Measurements from ENCODE around the gene MARCHF10.

The MARCHF10 gene

DNA sequence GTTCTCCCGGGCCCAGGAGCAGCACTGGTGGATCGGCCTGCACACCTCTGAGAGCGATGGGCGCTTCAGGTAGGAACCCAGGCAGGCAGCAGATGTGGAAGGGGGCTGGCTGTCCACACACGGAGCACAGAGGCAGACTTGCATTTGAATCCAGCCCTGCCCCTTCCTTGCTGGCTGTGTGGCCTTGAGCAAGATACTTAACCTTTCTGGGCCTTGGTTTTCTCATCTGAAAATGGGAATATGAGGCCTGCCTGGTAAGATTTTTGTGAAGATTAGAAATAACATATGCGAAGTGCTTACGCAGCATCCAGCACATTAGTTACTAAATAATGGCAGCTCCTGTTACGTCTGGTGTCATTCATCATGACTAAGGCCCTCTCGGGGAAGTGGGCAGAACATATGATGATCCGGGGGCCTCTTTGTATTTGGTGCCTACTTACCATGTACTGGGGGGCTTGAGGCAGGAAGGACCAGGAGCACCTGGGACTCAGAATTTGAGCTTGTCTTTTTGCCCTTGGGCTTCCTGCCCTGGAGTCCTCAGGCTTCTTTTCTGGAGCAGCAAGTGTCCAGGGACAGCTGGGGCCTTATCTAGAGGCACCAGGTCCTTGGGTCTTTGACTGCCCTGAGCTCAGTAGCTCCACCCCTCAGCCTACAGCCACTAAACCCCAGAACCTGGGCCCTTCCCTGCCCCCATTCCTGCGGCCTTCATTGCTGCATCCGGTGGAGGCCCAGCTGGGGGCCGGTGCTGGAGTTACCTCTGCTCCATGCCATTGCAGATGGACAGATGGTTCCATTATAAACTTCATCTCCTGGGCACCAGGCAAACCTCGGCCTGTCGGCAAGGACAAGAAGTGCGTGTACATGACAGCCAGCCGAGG, 126.8 kb downstream of the MARCHF10 start:
- no peak for DNase-seq (ENCODE audit: low read depth in 1 of 2, low spot score in 1 of 2)

DNA sequence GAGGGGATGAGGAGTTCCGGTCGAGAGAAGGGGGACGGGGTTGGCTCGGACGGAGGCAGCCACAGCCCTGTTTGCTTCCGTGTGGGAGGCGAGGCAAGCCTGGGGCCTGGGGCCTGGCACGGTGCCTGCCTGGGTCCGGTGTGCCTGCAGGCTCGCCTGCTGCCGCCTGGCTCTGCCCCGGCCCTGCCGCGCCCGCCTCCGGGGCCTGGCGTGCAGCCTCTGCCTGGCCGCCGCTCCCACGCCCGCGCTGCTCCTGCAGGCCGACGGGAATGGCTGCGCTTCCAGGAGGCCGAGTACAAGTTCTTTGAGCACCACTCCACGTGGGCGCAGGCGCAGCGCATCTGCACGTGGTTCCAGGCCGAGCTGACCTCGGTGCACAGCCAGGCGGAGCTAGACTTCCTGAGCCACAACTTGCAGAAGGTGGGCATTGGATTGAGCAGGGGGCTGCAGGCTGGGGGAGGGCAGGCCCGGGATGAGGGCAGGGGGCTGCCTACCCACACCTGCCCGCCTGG, 127.5 kb downstream of the MARCHF10 start:
- DNase-seq (ENCODE audit: low read depth in 1 of 2, low spot score in 1 of 2), result no peak

DNA sequence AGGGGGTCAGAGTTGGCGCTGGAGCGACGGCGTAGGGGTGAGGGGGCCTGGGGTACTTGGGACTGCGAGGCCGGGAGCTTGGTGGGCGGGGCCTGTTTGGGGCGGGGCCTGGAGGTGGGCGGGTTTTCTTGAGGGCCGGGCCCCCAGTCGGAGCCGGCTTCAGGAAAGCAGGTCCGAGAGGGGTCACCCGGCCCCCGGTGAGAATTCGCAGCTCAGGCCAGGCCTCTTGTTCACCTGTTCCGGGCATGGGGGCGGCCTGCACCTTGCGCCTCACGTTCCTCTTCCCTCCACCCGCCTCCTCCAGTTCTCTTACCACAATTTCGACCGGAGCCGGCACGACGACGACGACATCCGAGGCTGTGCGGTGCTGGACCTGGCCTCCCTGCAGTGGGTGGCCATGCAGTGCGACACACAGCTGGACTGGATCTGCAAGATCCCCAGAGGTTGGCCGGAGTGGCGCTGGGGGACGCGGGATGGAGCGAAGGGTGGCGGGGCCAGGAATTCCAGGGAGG, 128.2 kb downstream of the MARCHF10 start:
- no peak for DNase-seq (ENCODE audit: low read depth in 1 of 2, low spot score in 1 of 2)

DNA sequence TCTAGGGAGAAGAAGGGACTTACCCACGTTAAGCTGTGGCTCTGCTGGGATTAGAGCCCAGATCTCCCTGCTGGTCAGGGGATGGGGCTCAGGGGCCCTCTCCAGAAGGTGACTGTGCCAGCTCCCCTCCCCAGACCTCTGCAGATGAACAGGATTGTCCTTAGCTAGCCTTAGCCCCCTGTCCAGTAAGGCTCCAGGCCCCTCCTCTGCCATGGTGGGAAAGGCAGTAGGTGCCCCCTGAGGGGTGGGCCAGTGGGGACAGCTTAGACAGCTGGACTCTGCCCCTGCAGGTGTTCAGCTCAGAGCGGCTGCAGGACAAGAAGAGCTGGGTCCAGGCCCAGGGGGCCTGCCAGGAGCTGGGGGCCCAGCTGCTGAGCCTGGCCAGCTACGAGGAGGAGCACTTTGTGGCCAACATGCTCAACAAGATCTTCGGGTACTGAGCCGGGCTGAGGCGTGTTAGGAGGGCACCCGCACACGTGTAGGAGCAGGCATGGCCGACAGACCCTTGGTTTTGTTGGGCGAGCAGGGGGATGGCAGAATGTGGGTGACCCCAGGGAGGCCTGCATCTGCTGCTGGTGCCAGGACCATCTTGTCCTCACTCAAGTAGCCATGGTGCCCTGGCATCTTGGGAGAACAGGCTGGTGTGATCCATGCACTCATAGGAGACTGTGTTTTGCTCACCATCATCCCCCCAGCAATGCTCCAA, 129.7 kb downstream of the MARCHF10 start:
- no peak for DNase-seq (ENCODE audit: low read depth in 1 of 2, low spot score in 1 of 2)

DNA sequence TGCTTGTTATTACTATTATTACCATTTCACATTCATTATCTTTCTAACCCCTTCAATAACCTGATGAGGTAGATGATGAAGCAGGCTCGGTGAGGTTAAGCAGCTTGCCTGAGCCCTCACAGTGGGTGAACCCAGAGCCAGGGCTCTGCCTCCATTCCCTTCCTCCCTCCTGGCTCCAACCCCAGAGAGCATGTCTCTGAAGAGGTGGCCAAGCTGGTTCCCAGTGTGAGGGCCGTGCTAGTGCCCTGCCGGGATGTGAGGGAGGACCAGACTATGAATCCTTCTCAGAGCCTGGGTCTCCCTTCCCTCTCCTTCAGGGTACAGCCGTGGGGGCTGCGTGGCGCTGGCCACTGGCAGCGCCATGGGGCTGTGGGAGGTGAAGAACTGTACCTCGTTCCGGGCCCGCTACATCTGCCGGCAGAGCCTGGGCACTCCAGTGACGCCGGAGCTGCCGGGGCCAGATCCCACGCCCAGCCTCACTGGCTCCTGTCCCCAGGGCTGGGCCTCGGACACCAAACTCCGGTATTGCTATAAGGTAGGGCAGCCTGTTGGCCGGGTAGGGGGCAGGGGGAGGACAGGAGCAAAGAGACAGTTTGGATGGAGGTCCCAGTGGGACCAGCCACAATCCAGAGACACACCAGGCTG, 131.0 kb downstream of the MARCHF10 start:
- no peak for DNase-seq (ENCODE audit: low read depth in 1 of 2, low spot score in 1 of 2)

DNA sequence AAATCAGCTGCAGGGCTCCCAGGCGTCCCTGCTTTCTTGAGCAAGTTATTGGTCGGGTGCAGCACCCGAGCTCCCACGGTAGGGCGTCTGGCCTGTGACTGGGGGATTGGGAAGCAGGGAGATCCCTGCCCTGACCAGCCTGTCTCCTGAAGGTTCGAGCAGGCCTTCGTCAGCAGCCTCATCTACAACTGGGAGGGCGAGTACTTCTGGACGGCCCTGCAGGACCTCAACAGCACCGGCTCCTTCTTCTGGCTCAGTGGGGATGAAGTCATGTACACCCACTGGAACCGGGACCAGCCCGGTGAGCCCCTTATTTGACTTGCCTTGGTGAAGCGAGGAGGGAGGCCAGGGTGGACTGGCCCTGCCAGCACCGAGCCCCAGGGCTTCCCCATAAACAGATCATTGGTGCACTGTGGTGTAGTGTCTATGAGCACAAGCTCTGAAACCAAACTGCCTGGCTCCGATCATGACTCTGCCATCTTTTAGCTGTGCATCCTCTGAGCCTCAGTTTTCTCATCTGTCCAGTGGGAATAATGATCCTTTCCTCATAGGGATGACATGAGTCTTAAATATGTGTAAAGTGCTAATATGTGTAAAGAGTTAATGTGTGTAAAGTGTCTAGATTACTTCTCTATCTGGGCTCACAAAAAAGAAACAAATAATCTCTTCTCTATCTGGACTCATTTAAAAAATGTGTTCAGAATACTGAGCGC, 131.7 kb downstream of the MARCHF10 start:
- DNase-seq (ENCODE audit: low read depth in 1 of 2, low spot score in 1 of 2), result no peak

DNA sequence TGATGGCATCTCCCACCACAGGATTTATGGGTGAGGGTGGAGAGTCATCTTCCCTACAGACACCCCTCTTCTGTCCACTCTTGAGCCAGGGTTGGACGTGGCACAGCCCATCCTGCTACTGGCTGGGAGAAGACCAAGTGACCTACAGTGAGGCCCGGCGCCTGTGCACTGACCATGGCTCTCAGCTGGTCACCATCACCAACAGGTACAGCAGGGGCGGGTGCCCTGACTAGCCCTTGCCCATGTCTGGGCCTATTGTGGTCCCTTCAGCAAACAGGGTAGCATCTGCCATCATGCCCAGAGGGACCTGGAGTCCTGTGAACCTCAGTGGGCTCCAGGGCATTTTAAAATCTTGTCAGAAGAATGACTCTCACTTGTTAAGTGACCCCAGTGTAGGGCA, 132.4 kb downstream of the MARCHF10 start:
- DNase-seq (ENCODE audit: low read depth in 1 of 2, low spot score in 1 of 2), result no peak

DNA sequence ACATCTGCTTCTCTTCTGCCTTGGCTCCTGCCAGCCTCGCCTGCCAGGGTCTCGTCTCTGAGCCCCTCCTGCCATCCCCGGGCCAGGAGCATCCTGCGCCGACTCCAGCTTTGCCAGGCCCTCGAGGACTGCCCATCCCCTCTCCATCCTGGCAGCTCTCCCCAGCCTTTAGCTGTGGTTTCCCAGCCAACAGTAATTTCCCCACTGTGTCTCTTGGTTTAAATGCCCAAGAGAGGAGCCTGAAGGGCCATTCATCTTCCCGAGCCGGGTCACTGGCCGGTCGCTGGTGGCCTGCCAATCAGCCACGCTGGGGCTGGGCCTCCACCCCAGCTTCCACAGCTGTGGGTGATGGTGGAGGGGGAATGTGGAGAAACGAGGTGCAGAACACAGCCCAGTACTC, 132.9 kb downstream of the MARCHF10 start:
- no peak for DNase-seq (ENCODE audit: low read depth in 1 of 2, low spot score in 1 of 2)

DNA sequence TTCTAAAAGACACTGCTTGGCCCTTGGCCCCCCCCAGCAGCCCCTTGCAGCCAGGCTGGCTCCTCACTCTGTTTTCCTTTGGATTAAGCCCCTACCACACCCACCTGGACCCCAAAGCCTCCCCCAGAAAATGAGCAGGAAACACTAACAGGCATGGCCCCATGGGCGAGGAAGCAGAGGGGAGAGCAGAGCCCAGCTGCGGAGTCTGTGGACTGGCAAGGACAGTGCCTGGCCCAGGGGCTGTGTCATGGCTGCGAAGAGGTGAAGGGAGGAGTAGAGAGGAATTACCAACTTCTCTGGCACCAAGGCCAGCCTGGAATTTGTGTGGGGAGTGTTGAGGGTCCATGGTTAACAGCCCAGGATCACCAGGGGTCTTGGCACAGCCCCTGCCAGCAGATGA, 133.3 kb downstream of the MARCHF10 start:
- no peak for DNase-seq (ENCODE audit: low read depth in 1 of 2, low spot score in 1 of 2)

DNA sequence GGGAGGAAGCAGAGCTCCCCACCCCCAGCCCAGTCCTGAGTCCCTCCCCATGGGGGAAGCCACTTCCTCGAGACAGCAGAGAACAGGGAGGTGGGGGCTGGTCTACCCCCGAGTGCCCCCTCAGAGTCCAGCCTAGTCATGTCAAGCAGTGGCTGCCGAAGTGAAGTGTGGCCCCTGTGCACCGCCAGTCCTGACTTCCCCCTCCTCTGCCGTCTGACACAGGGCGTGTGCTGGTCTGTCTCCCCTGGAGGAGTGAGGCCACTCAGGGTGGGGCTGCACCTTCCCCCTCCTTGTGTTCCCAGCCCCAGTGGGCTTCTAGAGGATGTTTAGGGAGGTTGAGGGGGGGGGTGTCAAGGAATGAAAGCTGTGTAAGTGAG, 133.8 kb downstream of the MARCHF10 start:
- DNase-seq (ENCODE audit: low read depth in 1 of 2, low spot score in 1 of 2), result no peak

DNA sequence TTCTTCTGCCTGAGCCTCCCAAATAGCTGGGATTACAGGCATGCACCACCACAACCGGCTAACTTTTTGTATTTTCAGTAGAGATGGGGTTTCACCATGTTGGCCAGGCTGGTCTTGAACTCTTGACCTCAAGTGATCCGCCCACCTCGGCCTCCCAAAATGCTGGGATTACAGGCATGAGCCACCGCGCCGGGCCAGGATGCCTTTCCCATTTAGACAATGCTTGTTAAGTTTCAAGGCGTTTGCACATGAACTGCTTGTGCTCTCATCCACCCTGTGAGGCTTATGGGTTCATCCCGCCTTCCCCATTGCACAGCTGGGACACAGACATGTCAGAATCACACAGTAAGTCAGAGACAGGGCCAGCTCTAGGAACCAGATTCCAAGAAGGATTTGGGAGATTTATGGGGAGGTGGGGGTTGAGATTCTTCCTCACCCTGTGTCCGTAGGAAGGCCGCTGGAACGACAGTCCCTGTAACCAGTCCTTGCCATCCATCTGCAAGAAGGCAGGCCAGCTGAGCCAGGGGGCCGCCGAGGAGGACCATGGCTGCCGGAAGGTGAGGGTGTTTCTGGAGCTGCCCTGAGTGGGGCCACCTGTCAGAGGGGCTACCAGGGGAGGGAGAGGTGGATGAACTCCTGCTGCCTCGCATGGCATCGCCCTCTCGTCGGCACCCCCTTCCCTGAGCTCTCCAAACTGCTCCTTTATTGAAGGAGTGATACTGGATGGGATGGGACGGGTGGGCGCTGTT, 134.3 kb downstream of the MARCHF10 start:
- DNase-seq (ENCODE audit: low read depth in 1 of 2, low spot score in 1 of 2), result no peak

DNA sequence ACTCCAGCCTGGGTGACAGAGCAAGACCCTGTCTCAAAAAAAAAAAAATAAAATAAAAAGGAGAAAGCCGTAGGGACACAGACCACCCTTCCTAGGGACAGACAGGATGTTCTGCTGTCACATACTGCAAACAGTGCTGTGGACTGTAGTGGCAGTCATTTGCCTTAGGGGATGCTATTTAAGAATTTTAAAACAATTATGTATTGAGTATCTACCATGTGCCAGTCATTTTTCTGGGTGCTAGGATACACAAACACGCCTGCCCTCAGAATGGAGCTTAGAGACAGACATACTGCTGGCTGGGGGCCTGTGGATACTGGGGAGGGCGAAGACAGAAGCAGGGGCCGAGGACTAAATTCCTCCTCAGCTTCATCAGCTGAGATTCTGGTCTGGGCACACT, 135.2 kb downstream of the MARCHF10 start:
- DNase-seq (ENCODE audit: low read depth in 1 of 2, low spot score in 1 of 2), result no peak

DNA sequence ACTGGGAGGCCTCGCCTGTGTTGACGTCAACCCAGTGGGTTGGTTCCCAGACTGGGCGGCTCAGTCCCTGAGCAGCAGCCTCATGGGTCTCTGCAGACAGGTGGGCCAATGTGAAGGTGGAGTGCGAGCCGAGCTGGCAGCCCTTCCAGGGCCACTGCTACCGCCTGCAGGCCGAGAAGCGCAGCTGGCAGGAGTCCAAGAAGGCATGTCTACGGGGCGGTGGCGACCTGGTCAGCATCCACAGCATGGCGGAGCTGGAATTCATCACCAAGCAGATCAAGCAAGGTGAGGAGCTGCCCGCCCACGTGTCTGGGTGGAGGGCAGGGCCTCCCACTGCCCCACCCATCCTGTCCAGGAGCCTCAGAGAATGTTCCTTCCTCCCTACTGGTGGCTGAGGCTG, 136.6 kb downstream of the MARCHF10 start:
- no peak for DNase-seq (ENCODE audit: low read depth in 1 of 2, low spot score in 1 of 2)

DNA sequence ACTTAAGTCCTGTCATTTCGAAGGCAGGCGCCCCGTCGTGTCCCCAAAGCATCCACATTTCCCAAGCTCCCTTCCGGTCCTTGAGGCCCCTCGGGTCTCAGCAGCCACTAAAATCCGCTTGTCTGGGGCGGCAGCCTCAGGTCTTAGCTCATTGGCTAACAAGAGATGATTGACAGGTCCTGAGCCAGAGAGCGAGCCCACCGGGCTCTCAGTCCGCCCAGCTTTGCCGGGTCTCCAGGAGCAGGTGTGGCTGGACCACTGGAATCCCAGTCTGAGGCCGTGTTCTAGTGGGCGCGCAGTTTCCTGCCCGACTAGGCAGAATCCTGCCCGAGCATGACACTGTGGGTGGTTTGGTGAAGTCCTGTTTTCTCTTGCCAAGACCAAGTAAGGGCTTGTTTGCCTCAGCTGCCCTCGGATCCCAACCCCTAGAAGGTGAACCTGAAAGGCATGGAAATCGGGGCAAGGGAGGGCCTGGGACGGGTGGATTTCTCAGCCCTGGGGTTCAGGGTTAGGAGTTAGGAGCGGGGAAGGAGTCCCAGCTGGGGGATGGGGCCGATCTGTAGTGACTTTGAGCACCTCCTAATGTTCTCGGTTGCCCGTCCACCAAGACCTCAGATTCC, 137.8 kb downstream of the MARCHF10 start:
- no peak for DNase-seq (ENCODE audit: low read depth in 1 of 2, low spot score in 1 of 2)

DNA sequence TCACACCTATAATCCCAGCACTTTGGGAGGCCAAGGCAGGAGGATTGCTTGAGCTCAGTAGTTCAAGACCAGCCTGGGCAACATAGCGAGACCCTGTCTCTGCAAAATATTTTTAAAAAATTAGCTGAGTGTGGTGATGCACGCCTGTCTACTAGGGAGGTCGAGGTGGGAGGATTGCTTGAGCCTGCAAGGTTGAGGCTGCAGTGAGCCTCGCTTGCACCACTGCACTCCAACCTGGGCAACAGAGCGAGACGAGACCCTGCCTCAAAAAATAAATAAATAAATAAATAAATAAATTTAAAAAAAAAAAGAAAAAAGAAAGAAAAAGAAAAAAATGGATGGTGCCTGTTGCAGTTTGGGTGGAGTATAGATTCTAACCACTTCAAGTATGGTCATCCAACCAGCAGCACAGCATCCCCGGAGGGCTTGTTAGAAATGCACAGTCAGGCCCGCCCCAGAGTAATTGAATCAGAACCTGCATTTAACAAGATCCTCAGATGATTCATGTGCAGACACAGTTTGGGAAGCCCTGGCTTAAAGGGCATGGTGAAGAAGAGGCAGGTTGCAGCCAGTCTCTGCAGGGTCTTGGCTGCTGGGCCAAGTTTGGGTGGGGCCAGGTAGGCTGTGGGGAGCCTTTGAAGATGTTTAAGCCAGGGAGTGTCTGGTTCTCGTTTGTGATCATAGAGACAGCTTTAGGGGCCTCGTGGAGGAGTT, 139.9 kb downstream of the MARCHF10 start:
- DNase-seq (ENCODE audit: low read depth in 1 of 2, low spot score in 1 of 2), result no peak

DNA sequence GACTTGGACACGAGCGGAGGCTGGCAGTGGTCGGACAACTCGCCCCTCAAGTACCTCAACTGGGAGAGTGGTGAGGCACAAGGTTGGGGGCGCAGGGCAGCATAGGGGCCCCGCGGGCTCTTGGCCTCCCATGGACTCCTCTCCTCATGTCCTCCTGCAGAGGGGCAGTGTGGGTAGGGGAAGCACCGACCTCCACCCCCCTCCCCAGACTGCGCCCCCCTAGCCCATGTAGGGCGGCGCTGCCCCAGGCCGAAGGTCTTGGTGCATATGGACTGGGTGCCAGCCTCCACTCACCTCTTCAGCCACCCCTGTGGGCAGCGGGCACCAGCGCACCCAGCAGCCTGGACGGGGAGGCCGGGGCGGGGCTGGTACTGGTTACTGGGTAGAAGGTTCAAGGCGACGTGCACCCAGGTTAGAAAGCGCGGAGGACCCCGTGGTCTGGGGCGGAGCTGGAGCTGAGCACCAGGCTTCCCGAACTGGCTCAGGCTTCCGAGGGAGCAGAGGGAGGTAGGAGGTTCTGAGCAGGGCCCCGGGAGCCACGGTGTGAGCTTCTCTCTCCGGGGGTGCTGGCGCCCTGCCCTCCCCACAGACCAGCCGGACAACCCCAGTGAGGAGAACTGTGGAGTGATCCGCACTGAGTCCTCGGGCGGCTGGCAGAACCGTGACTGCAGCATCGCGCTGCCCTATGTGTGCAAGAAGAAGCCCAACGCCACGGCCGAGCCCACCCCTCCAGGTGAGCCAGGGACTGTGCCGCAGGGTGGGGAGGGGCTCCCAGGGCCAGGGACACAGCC, 141.1 kb downstream of the MARCHF10 start:
- DNase-seq (ENCODE audit: low read depth in 1 of 2, low spot score in 1 of 2), result no peak

DNA sequence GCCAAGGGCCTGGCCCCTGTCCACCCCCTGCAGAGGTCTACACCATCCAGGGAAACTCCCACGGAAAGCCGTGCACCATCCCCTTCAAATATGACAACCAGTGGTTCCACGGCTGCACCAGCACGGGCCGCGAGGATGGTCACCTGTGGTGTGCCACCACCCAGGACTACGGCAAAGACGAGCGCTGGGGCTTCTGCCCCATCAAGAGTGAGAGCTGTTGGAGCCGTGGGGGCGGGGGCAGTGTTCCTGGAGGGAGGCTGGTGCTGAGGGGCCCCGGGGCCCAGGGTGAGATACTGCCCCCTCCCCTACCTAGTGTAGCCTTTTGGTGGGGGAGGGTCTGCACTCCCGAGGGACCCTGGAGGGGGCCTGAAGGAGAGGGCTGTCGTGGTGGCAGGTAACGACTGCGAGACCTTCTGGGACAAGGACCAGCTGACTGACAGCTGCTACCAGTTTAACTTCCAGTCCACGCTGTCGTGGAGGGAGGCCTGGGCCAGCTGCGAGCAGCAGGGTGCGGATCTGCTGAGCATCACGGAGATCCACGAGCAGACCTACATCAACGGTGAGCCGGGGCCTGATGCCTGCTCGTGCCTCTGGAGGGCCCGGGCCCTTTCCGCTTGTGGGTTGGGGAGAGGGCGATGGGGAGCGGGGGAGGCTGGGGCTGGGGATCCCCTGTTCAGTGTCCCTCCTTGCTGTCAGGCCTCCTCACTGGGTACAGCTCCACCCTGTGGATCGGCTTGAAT, 141.9 kb downstream of the MARCHF10 start:
- DNase-seq (ENCODE audit: low read depth in 1 of 2, low spot score in 1 of 2), result no peak

DNA sequence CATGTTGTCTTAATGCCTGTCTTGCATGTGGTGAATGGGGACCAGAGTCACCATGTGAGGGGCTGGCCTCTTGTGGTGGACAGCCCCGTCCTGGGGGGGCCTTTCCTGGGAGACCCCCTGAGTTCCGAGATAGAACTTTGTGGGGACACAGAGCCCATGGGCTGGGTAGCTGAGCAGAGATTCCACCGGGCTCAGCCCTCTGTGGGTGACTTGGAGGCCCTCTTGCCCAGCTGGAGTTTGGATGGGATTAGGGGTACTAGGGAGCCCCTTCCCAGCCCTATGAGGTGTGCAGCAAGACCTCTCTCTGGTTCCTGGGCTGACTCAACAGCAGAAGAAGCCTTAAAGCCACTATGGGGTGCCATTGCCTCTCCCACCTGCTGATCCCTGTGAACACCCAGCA, 142.5 kb downstream of the MARCHF10 start:
- no peak for DNase-seq (ENCODE audit: low read depth in 1 of 2, low spot score in 1 of 2)
